ENCODE data around the gene FNDC4. TPM values are rescaled to one million over a fixed set of nuclear protein-coding genes. Genes with fewer than 3 reads are reported as not detected.

The FNDC4 gene
- polyA plus RNA-seq, 1 donor from 2014 or later = 68.2 TPM

DNA sequence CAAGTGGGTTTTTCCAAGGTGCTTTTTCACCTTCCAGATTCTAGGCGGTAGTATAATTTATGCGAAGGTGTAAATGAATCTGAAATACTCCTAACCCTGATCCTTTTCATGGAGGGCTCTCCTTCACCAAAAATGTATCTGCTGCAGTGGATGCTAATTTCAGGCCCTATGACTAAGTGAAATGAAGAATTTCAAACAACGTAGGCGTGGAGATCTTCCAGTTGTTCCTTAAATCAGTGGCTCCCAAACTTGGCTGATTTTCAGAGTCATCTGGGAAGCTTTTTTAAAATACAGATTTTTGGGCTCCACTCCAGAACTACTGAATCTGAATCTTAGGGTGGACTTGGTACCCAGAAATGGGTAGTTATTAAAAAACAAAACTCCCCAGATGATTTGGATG is 7.1 kb upstream of the FNDC4 start:
- Histone ChIP-seq H3K4me2 (ENCODE audit: low read length) (no peak overlapping the region), H3K9me3 (ENCODE audit: low read length) (no peaks in the 10 kb centered on the region), H3K27me3 (ENCODE audit: insufficient read depth, low read depth, low read length) (peaks cover 3% of the 10 kb centered on the region), H2AFZ (ENCODE audit: low read depth, low read length) (no peak overlapping the region), H3K9me2 (ENCODE audit: insufficient read depth, low read length) (no peaks in the 10 kb centered on the region), H3K4me3 (ENCODE audit: low read length) (no peak overlapping the region), H3K36me3 (ENCODE audit: insufficient read depth, low read length) (no peaks in the 10 kb centered on the region), H3F3A (ENCODE audit: insufficient read depth, low read length, poor library complexity, severe bottlenecking) (no peaks in the 10 kb centered on the region), H3K9ac (ENCODE audit: low read length) (no peak overlapping the region), H4K20me1 (ENCODE audit: insufficient read depth) (no peaks in the 10 kb centered on the region), H3K27ac (ENCODE audit: low read length) (no peak overlapping the region), H3K79me2 (replicated peaks; ENCODE audit: insufficient read depth, low read length) (no peaks in the 10 kb centered on the region)
- TF ChIP-seq SMC3 (conservative IDR thresholded peaks at IDR 0.05; ENCODE audit: poor library complexity) (no peak), RAD21 (conservative IDR thresholded peaks at IDR 0.05) (no peak), POLR2AphosphoS5 (IDR thresholded peaks at IDR 0.05) (no peak), TAF1 (IDR thresholded peaks at IDR 0.05; ENCODE audit: low read depth) (no peak)
- TF ChIP-seq, protein P1, sequence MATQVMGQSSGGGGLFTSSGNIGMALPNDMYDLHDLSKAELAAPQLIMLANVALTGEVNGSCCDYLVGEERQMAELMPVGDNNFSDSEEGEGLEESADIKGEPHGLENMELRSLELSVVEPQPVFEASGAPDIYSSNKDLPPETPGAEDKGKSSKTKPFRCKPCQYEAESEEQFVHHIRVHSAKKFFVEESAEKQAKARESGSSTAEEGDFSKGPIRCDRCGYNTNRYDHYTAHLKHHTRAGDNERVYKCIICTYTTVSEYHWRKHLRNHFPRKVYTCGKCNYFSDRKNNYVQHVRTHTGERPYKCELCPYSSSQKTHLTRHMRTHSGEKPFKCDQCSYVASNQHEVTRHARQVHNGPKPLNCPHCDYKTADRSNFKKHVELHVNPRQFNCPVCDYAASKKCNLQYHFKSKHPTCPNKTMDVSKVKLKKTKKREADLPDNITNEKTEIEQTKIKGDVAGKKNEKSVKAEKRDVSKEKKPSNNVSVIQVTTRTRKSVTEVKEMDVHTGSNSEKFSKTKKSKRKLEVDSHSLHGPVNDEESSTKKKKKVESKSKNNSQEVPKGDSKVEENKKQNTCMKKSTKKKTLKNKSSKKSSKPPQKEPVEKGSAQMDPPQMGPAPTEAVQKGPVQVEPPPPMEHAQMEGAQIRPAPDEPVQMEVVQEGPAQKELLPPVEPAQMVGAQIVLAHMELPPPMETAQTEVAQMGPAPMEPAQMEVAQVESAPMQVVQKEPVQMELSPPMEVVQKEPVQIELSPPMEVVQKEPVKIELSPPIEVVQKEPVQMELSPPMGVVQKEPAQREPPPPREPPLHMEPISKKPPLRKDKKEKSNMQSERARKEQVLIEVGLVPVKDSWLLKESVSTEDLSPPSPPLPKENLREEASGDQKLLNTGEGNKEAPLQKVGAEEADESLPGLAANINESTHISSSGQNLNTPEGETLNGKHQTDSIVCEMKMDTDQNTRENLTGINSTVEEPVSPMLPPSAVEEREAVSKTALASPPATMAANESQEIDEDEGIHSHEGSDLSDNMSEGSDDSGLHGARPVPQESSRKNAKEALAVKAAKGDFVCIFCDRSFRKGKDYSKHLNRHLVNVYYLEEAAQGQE (IDR thresholded peaks at IDR 0.05; ENCODE audit: borderline replicate concordance) = no peak

DNA sequence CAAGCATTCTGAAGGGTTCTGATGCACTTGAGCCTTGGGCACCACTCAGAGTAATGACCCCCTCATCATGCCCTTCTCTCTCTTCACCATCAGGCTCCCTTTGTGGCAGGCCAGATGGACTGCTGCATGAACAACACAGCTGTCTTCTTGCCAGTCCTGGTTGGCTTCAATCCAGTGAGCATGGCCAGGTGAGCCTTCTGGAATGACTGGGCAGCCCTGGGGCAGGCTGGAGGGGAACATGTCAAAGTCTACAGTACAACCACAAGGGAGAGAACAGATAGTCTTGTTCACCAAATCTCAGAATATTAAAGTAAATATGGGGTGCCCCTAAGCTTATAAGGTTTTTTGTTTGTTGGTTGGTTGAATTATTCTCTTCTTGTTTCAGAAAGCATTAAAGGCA is 6.0 kb upstream of the FNDC4 start:
- Histone ChIP-seq H4K20me1 (ENCODE audit: insufficient read depth) (no peaks in the 10 kb centered on the region), H3K4me2 (ENCODE audit: low read length) (no peak overlapping the region), H3K9me2 (ENCODE audit: insufficient read depth, low read length) (no peaks in the 10 kb centered on the region), H3K27me3 (ENCODE audit: insufficient read depth, low read depth, low read length) (peaks cover 7% of the 10 kb centered on the region), H3K36me3 (ENCODE audit: insufficient read depth, low read length) (no peaks in the 10 kb centered on the region), H3K4me3 (ENCODE audit: low read length) (no peak overlapping the region), H2AFZ (ENCODE audit: low read depth, low read length) (no peak overlapping the region), H3K79me2 (replicated peaks; ENCODE audit: insufficient read depth, low read length) (no peaks in the 10 kb centered on the region), H3K9ac (ENCODE audit: low read length) (no peak overlapping the region), H3K27ac (ENCODE audit: low read length) (no peak overlapping the region), H3K9me3 (ENCODE audit: low read length) (no peaks in the 10 kb centered on the region), H3F3A (ENCODE audit: insufficient read depth, low read length, poor library complexity, severe bottlenecking) (no peaks in the 10 kb centered on the region)
- TF ChIP-seq, protein P1 (IDR thresholded peaks at IDR 0.05; ENCODE audit: borderline replicate concordance) = no peak
- TF ChIP-seq MXI1 (conservative IDR thresholded peaks at IDR 0.05; ENCODE audit: poor library complexity, severe bottlenecking) (no peak), EZH2 (IDR thresholded peaks at IDR 0.05; ENCODE audit: borderline replicate concordance, insufficient read depth, low read length, poor library complexity, severe bottlenecking) (no peak), EP300 (conservative IDR thresholded peaks at IDR 0.05; ENCODE audit: poor library complexity, severe bottlenecking) (no peak), POLR2AphosphoS5 (IDR thresholded peaks at IDR 0.05) (no peak), CTCF (IDR thresholded peaks at IDR 0.05; ENCODE audit: poor library complexity, severe bottlenecking) (no peak), RAD21 (conservative IDR thresholded peaks at IDR 0.05) (no peak), TAF1 (IDR thresholded peaks at IDR 0.05; ENCODE audit: low read depth) (no peak), SMC3 (conservative IDR thresholded peaks at IDR 0.05; ENCODE audit: poor library complexity) (no peak)
